ENCODE results near the gene TRIAP1. TPM values are rescaled to one million over a fixed set of nuclear protein-coding genes. Genes with fewer than 3 reads are reported as not detected.

TRIAP1 gene
- total RNA-seq, 1 experiment from 2014 or later: 27.5 TPM

- intact Hi-C loops (cut with micrococcal nuclease; ENCODE audit: unreplicated experiment): no loop called here
- Histone ChIP-seq H4K20me1 (ENCODE audit: insufficient read depth) (no peaks in the 10 kb centered on the region), H3K9me2 (ENCODE audit: insufficient read depth) (no peaks in the 10 kb centered on the region), H3K4me3 (no peak overlapping the region), H3K79me2 (ENCODE audit: low read depth) (peaks cover 18% of the 10 kb centered on the region), H2AFZ (no peak overlapping the region), H3K9me3 (ENCODE audit: insufficient read depth, low read depth) (no peaks in the 10 kb centered on the region), H3K4me1 (replicated peaks; ENCODE audit: insufficient read depth) (peaks cover 8% of the 10 kb centered on the region), H3K36me3 (ENCODE audit: low read depth) (no peaks in the 10 kb centered on the region; the same call in 1 of the 2 replicates), H3F3A (ENCODE audit: insufficient read depth, low read depth) (no peaks in the 10 kb centered on the region; the same call in 1 of the 2 replicates), H3K27me3 (ENCODE audit: insufficient read depth, low read depth) (no peaks in the 10 kb centered on the region), H3K4me2 (no peak overlapping the region), H3K27ac (no peak overlapping the region)
- ChIA-PET CTCF (interaction anchor here (1.7 kb wide), 1 partner anchor 15 kb away, joined by 5 read pairs; no protein-coding TSS in a partner anchor), POLR2A (ENCODE audit: unreplicated experiment) (no interaction called here)
- no peak for DNase-seq
- BruUV-seq (replicated peaks): no TSS peak
- no peak for TF ChIP-seq EZH2 (IDR thresholded peaks at IDR 0.05; ENCODE audit: low read depth)
- TF ChIP-seq, protein P1, sequence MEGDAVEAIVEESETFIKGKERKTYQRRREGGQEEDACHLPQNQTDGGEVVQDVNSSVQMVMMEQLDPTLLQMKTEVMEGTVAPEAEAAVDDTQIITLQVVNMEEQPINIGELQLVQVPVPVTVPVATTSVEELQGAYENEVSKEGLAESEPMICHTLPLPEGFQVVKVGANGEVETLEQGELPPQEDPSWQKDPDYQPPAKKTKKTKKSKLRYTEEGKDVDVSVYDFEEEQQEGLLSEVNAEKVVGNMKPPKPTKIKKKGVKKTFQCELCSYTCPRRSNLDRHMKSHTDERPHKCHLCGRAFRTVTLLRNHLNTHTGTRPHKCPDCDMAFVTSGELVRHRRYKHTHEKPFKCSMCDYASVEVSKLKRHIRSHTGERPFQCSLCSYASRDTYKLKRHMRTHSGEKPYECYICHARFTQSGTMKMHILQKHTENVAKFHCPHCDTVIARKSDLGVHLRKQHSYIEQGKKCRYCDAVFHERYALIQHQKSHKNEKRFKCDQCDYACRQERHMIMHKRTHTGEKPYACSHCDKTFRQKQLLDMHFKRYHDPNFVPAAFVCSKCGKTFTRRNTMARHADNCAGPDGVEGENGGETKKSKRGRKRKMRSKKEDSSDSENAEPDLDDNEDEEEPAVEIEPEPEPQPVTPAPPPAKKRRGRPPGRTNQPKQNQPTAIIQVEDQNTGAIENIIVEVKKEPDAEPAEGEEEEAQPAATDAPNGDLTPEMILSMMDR (conservative IDR thresholded peaks at IDR 0.05): no peak
Observed at GRCh38 chr12:120490833-120491512, 44.8 kb upstream of the TRIAP1 start.

DNA sequence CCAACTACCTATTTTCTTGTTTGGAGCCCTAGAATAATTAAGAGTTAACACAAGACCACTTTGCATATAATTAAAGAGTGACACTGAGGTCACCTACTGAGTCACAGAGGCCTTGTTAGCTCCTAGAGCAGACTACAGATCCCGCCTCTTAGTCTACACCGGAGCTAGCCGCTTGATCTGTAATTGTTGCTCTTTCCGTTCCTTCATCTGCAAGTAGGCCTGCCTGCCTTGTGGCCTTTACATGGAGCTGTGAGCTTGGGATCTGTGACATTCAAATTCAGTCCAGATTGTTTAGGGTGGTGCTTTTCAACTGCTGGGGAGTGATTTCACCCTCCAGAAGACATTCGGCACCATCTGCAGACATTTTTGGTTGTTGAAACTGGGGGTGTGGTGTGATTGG, 44.1 kb upstream of the TRIAP1 start:
- POLR2A ChIA-PET (ENCODE audit: unreplicated experiment): no interaction called here
- Histone ChIP-seq H4K20me1 (ENCODE audit: insufficient read depth) (no peaks in the 10 kb centered on the region), H3K4me1 (replicated peaks; ENCODE audit: insufficient read depth) (peaks cover 8% of the 10 kb centered on the region), H3K9me3 (ENCODE audit: insufficient read depth, low read depth) (no peaks in the 10 kb centered on the region), H2AFZ (no peak overlapping the region), H3K4me3 (no peak overlapping the region), H3K4me2 (no peak overlapping the region), H3K9me2 (ENCODE audit: insufficient read depth) (no peaks in the 10 kb centered on the region), H3K27me3 (ENCODE audit: insufficient read depth, low read depth) (no peaks in the 10 kb centered on the region), H3K27ac (no peak overlapping the region), H3K36me3 (ENCODE audit: low read depth) (no peaks in the 10 kb centered on the region; the same call in 1 of the 2 replicates), H3F3A (ENCODE audit: insufficient read depth, low read depth) (no peaks in the 10 kb centered on the region; the same call in 1 of the 2 replicates), H3K79me2 (ENCODE audit: low read depth) (peaks cover 16% of the 10 kb centered on the region)
- no peak for DNase-seq
- BruUV-seq (replicated peaks): no TSS peak
- TF ChIP-seq EZH2 (IDR thresholded peaks at IDR 0.05; ENCODE audit: low read depth): no peak
- TF ChIP-seq, protein P1 (conservative IDR thresholded peaks at IDR 0.05): no peak
- CTCF ChIA-PET: no interaction called here
- intact Hi-C loops (cut with micrococcal nuclease; ENCODE audit: unreplicated experiment): no loop called here

- H3K36me3 ChIP-seq (ENCODE audit: low read depth): no peaks in the 10 kb centered on the region; the same call in 1 of the 2 replicates
- H4K20me1 ChIP-seq (ENCODE audit: insufficient read depth): no peaks in the 10 kb centered on the region
- H3K9me3 ChIP-seq (ENCODE audit: insufficient read depth, low read depth): no peaks in the 10 kb centered on the region
- TF ChIP-seq EZH2 (IDR thresholded peaks at IDR 0.05; ENCODE audit: low read depth): no peak
- TF ChIP-seq, protein P1 (conservative IDR thresholded peaks at IDR 0.05): no peak
- BruUV-seq (replicated peaks): no TSS peak
- no peak overlapping the region for H3K27ac ChIP-seq
- no peaks in the 10 kb centered on the region for H3K27me3 ChIP-seq (ENCODE audit: insufficient read depth, low read depth)
- H3F3A ChIP-seq (ENCODE audit: insufficient read depth, low read depth): no peaks in the 10 kb centered on the region; the same call in 1 of the 2 replicates
- H3K9me2 ChIP-seq (ENCODE audit: insufficient read depth): no peaks in the 10 kb centered on the region
- H2AFZ ChIP-seq: no peak overlapping the region
- intact Hi-C loops (cut with micrococcal nuclease; ENCODE audit: unreplicated experiment): no loop called here
- no peaks in the 10 kb centered on the region for H3K4me1 ChIP-seq (replicated peaks; ENCODE audit: insufficient read depth)
- CTCF ChIA-PET: interaction anchor here (0.7 kb wide), 1 partner anchor 41 kb away, joined by 10 read pairs; no protein-coding TSS in a partner anchor
- peaks cover 3% of the 10 kb centered on the region for H3K79me2 ChIP-seq (ENCODE audit: low read depth)
- no peak overlapping the region for H3K4me3 ChIP-seq
- POLR2A ChIA-PET (ENCODE audit: unreplicated experiment): interaction anchor here (0.6 to 1.0 kb wide), 2 partner anchors 15 to 23 kb away, joined by 8 to 19 read pairs; no protein-coding TSS in a partner anchor
- no peak for DNase-seq
- H3K4me2 ChIP-seq: no peak overlapping the region
Observed at GRCh38 chr12:120489018-120489417, 42.8 kb upstream of the TRIAP1 start.

All from PC-9 (cell line).